ENCODE results near the gene WDR93. TPM values are rescaled to one million over a fixed set of nuclear protein-coding genes. Genes with fewer than 3 reads are reported as not detected.

The WDR93 gene
- total RNA-seq, 4 donors from 2014 or later, result not detected

DNA sequence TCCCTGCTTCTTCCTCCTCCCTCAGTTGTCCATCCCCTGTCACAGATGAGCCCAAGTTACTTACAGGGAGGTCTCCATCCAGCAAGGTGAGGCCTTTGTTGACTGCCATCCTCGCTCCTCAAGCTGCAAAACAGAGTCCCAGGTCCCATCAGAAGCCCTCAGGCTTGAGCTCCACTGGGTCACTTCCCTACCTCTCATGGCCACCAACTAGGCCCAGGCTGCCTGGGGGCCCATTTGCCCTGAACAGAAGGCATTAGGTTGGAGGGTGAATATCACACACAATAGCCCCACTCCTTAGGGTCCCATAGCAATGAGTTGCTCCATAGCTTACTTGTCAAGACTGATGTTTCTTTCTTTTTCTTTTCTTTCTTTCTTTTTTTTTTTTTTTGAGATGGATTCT, 13.2 kb upstream of the WDR93 start:
- Histone ChIP-seq H3K36me3 (no peaks in the 10 kb centered on the region), H3K4me3 (no peak overlapping the region), H3K27ac (no peak overlapping the region), H3K9me3 (no peaks in the 10 kb centered on the region), H3K27me3 (no peaks in the 10 kb centered on the region), H3K4me1 (peaks cover 28 to 32% of the 10 kb centered on the region in 2 donors)
- TF ChIP-seq, protein P1, sequence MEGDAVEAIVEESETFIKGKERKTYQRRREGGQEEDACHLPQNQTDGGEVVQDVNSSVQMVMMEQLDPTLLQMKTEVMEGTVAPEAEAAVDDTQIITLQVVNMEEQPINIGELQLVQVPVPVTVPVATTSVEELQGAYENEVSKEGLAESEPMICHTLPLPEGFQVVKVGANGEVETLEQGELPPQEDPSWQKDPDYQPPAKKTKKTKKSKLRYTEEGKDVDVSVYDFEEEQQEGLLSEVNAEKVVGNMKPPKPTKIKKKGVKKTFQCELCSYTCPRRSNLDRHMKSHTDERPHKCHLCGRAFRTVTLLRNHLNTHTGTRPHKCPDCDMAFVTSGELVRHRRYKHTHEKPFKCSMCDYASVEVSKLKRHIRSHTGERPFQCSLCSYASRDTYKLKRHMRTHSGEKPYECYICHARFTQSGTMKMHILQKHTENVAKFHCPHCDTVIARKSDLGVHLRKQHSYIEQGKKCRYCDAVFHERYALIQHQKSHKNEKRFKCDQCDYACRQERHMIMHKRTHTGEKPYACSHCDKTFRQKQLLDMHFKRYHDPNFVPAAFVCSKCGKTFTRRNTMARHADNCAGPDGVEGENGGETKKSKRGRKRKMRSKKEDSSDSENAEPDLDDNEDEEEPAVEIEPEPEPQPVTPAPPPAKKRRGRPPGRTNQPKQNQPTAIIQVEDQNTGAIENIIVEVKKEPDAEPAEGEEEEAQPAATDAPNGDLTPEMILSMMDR (IDR thresholded peaks at IDR 0.05 in 4 of 5, conservative IDR thresholded peaks at IDR 0.05 in 1 of 5), result no peak
- no peak for TF ChIP-seq POLR2A (IDR thresholded peaks at IDR 0.05)
- ATAC-seq (no peak), DNase-seq (no peak)
- in situ Hi-C loops (cut with MboI; ENCODE audit: low sequenced_read_pairs in 4 of 4), result no loop called here
- intact Hi-C loops (cut with DNase I; ENCODE audit: low total_unique reads), result no loop called here

DNA sequence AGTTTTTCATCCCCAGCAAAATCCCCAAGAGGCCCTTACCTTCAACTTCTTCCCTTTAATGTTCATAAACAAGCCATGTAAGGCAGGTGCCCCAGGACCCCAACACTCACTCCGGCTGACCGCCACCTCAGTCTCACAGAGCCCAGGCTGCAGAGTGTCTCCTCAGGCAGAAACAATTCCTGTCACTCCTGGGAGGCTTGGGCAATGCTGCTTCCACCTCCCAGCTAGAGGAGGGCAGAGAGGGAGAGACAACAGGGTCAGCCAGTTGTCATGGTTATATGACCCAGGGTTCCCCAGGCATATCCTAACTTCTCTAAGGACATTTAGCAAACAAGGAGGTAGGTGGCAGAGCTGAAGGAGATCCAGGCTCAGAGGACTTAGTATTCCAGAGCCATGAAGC, 11.4 kb upstream of the WDR93 start, which contains the start of gene PLIN1:
Gene PLIN1, minus strand, starts transcription at position 156 of the 400 bp plus-strand sequence. CDS start 1,878 bp downstream, outside the sequence.
- Histone ChIP-seq H3K36me3 (no peaks in the 10 kb centered on the region), H3K27ac (peak within 1 kb of the TSS; percentile 50 to 84 (median 78)), H3K9me3 (no peaks in the 10 kb centered on the region), H3K4me1 (peaks cover 28 to 36% of the 10 kb centered on the region in 2 donors), H3K4me3 (no peak within 1 kb of the TSS), H3K27me3 (no peaks in the 10 kb centered on the region)
- ATAC-seq (no peak), DNase-seq (no peak)
- TF ChIP-seq, protein P1 (IDR thresholded peaks at IDR 0.05 in 4 of 5, conservative IDR thresholded peaks at IDR 0.05 in 1 of 5), result no peak
- no peak for TF ChIP-seq POLR2A (IDR thresholded peaks at IDR 0.05)
- in situ Hi-C loops (cut with MboI; ENCODE audit: low sequenced_read_pairs in 4 of 4), result no loop called here
- intact Hi-C loops (cut with DNase I; ENCODE audit: low total_unique reads), result no loop called here

DNA sequence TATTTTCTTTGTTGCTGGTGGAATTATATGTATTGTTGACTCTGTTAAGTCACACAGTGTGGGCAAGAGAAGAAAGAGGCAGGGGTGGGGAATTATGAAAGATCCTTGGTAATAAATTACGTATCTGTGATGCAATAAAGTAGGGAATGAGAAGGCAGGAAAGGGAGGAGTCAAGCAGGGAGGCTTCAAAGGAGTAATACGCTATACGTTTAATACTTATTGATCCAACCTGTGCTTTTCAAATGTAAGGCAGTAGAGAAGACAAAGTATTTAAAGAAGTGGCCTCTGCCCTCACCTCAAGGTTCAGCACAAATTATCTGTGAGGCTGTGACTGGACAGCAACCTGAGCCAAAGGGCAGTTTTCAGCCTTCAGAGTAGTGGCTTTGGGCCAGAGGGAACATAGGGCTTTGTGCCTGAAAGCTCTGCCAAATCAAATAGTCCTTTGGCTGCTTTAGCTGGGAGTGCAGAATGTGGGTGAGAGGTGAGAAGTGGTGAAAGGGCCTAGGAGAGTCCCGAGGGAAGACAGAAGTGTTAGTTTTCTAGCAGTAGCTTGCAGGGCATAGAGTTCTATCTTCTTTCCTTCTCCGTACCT, 10.2 kb upstream of the WDR93 start:
- intact Hi-C loops (cut with DNase I; ENCODE audit: low total_unique reads) (loop anchor here (10.0 kb wide), 2 partner anchors 394 to 766 kb away; partner anchors contain the start of gene MFGE8), in situ Hi-C loops (cut with MboI; ENCODE audit: low sequenced_read_pairs in 4 of 4) (no loop called here)
- no peak for TF ChIP-seq POLR2A (IDR thresholded peaks at IDR 0.05)
- TF ChIP-seq, protein P1 (IDR thresholded peaks at IDR 0.05 in 4 of 5, conservative IDR thresholded peaks at IDR 0.05 in 1 of 5), result no peak
- Histone ChIP-seq H3K36me3 (no peaks in the 10 kb centered on the region), H3K27me3 (no peaks in the 10 kb centered on the region), H3K4me3 (no peak overlapping the region), H3K4me1 (peaks cover 28 to 36% of the 10 kb centered on the region in 2 donors), H3K27ac (peak overlapping the region; percentile 50 to 84 (median 78)), H3K9me3 (no peaks in the 10 kb centered on the region)
- DNase-seq (peak; percentile 77 to 82), ATAC-seq (peak; percentile 99)

DNA sequence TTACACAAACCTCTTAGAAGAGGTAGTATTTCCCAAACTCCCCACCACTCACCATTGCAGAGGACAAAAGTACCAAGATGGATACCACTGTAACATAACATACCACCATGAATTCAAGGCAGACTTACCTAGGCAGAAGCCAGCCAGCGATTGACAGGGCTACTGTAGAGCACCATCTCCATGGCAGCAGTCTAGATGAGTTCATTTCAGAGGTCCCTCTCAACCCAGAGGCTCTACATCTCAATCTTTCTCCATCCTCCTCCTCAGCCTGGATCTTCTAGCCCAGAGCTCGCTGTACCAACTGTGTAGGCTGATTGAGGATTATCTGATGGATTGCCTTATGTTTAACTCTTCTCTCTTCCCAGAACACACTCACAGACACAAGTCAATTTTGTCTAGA, 9.5 kb upstream of the WDR93 start:
- no peak for ATAC-seq
- in situ Hi-C loops (cut with MboI; ENCODE audit: low sequenced_read_pairs in 4 of 4), result no loop called here
- Histone ChIP-seq H3K4me1 (peaks cover 28 to 36% of the 10 kb centered on the region in 2 donors), H3K27ac (peak overlapping the region; percentile 50 to 84 (median 78)), H3K27me3 (no peaks in the 10 kb centered on the region), H3K4me3 (no peak overlapping the region), H3K36me3 (no peaks in the 10 kb centered on the region), H3K9me3 (no peaks in the 10 kb centered on the region)
- TF ChIP-seq, protein P1 (IDR thresholded peaks at IDR 0.05 in 4 of 5, conservative IDR thresholded peaks at IDR 0.05 in 1 of 5), result no peak
- no peak for TF ChIP-seq POLR2A (IDR thresholded peaks at IDR 0.05)
- intact Hi-C loops (cut with DNase I; ENCODE audit: low total_unique reads), result loop anchor here (10.0 kb wide), 2 partner anchors 394 to 766 kb away; partner anchors contain the start of gene MFGE8
- no peak for DNase-seq
